ENCODE measurements around the gene TAAR9. TPM values are rescaled to one million over a fixed set of nuclear protein-coding genes. Genes with fewer than 3 reads are reported as not detected.
"Not testable (repeated sequence)": the region's sequence is repeated elsewhere in the genome, so short reads cannot be mapped to it uniquely, and the experiment has no call there.

The TAAR9 gene
- total RNA-seq, 1 experiment from 2014 or later = not detected

DNA sequence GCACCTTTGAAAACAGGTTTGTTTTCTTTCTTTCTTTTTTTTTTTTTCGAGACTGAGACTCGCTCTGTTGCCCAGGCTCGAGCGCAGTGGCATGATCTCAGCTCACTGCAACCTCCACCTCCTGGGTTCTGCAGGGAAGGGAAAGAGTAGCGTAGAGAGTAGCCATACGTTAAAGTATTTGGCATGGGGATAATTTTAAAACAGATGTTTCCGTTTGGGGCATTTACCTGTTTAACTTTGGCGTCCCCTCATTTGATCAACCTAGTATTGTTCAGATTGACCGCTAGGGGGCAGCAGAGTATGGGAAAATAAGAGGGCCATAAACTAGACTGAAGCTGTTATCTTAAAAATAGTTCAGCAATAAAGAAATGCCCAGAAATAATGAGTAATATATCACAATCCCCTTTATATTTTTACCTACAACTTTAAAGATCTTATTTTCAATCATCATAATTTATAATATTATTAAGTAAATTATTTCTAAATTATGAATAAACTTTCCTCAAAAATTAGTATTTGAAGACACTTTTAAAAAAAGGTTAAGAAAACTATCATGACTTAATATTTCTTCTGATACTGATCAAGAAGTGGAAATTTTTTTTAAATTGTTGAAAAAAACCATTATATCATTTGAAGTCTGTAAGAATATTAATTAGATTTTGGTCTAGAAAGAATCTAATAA, 7.6 kb upstream of the TAAR9 start:
- peak; percentile 70 for DNase-seq
- ATAC-seq = peak; percentile 75
- Histone ChIP-seq H3K79me2 (ENCODE audit: low read length) (no peaks in the 10 kb centered on the region), H3K9me3 (ENCODE audit: low read length) (no peaks in the 10 kb centered on the region), H3K27me3 (ENCODE audit: low read length) (no peaks in the 10 kb centered on the region), H3K27ac (ENCODE audit: low read length) (no peak overlapping the region), H3F3A (ENCODE audit: low read length, unreplicated experiment) (no peaks in the 10 kb centered on the region), H3K9ac (ENCODE audit: low read length) (peak overlapping the region; percentile 66), H3K9me2 (replicated peaks; ENCODE audit: low read length) (no peaks in the 10 kb centered on the region), H3K4me3 (ENCODE audit: low read length) (peak overlapping the region; percentile 66), H3K4me2 (ENCODE audit: low read length) (peak overlapping the region; percentile 92), H3K36me3 (ENCODE audit: low read depth, low read length) (no peaks in the 10 kb centered on the region), H3K4me1 (ENCODE audit: insufficient read depth, low read length) (peaks cover 26% of the 10 kb centered on the region), H2AFZ (ENCODE audit: low read length) (peak overlapping the region; percentile 89), H4K20me1 (ENCODE audit: low read length) (no peaks in the 10 kb centered on the region)
- CTCF ChIA-PET = interaction anchor here (0.8 to 1.1 kb wide), 2 partner anchors 185 to 234 kb away, joined by 3 to 11 read pairs; no protein-coding TSS in a partner anchor
- POLR2A ChIA-PET (ENCODE audit: unreplicated experiment) = interaction anchor here (0.6 kb wide), 1 partner anchor 91 kb away, joined by 3 read pairs; no protein-coding TSS in a partner anchor
- intact Hi-C loops (cut with micrococcal nuclease) = loop anchor here (1.0 kb wide), 5 partner anchors 83 to 238 kb away; no protein-coding TSS in a partner anchor
- no peak for TF ChIP-seq EZH2 (IDR thresholded peaks at IDR 0.05; ENCODE audit: low read length, unreplicated experiment)
- TF ChIP-seq, protein P1, sequence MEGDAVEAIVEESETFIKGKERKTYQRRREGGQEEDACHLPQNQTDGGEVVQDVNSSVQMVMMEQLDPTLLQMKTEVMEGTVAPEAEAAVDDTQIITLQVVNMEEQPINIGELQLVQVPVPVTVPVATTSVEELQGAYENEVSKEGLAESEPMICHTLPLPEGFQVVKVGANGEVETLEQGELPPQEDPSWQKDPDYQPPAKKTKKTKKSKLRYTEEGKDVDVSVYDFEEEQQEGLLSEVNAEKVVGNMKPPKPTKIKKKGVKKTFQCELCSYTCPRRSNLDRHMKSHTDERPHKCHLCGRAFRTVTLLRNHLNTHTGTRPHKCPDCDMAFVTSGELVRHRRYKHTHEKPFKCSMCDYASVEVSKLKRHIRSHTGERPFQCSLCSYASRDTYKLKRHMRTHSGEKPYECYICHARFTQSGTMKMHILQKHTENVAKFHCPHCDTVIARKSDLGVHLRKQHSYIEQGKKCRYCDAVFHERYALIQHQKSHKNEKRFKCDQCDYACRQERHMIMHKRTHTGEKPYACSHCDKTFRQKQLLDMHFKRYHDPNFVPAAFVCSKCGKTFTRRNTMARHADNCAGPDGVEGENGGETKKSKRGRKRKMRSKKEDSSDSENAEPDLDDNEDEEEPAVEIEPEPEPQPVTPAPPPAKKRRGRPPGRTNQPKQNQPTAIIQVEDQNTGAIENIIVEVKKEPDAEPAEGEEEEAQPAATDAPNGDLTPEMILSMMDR (conservative IDR thresholded peaks at IDR 0.05; ENCODE audit: low read depth, low read length) = peak; percentile 69
- no TSS peak for BruUV-seq (replicated peaks)

DNA sequence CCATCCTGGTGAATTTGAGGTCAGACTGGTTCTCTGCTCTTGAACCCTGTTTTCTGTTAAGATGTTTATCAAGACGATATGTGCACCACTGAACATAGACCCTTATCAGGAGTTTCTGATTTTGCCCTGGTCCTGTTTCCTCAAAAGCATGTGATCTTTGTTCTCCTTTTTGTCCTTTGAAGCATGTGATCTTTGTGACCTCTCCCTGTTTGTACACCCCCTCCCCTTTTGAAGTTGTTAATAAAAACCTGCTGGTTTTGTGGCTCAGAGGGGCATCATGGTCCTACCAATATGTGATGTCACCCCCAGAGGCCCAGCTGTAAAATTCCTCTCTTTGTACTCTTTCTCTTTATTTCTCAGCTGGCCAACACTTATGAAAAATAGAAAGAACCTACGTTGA, 3.5 kb upstream of the TAAR9 start:
- intact Hi-C loops (cut with micrococcal nuclease); H3K4me1 ChIP-seq (ENCODE audit: insufficient read depth, low read length); H3K9me2 ChIP-seq (replicated peaks; ENCODE audit: low read length); H3K4me3 ChIP-seq (ENCODE audit: low read length); POLR2A ChIA-PET (ENCODE audit: unreplicated experiment); H4K20me1 ChIP-seq (ENCODE audit: low read length); H3K27ac ChIP-seq (ENCODE audit: low read length); DNase-seq; H3K9ac ChIP-seq (ENCODE audit: low read length); H3K4me2 ChIP-seq (ENCODE audit: low read length); BruUV-seq (replicated peaks); CTCF ChIA-PET; H3K27me3 ChIP-seq (ENCODE audit: low read length); H3K79me2 ChIP-seq (ENCODE audit: low read length); H2AFZ ChIP-seq (ENCODE audit: low read length); H3F3A ChIP-seq (ENCODE audit: low read length, unreplicated experiment); H3K36me3 ChIP-seq (ENCODE audit: low read depth, low read length); H3K9me3 ChIP-seq (ENCODE audit: low read length); ATAC-seq: not testable (repeated sequence)

DNA sequence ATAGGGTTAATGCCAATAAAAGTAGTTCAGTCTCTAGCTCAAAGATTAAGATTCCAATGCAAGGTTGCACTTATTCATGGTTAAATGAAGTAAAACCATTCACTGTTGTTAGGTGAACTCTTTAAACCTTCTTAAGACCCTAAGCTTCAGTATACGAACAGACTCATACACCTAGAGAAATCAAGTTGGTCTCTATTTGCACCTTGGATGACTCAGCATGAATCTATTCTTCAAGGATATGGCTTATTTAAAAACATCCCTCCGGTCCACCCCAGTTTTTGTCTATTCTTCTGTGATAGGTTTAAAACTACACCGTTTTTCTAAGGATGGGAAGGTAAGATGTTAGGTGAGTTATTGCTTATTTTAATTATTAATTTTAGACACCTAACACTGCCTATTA, 932 bp upstream of the TAAR9 start:
- CTCF ChIA-PET = no interaction called here
- no peaks in the 10 kb centered on the region for H3K79me2 ChIP-seq (ENCODE audit: low read length)
- no peak overlapping the region for H3K4me2 ChIP-seq (ENCODE audit: low read length)
- no peaks in the 10 kb centered on the region for H3K36me3 ChIP-seq (ENCODE audit: low read depth, low read length)
- no peak overlapping the region for H3K9ac ChIP-seq (ENCODE audit: low read length)
- TF ChIP-seq, protein P1 (conservative IDR thresholded peaks at IDR 0.05; ENCODE audit: low read depth, low read length) = no peak
- no peak overlapping the region for H3K27ac ChIP-seq (ENCODE audit: low read length)
- no peaks in the 10 kb centered on the region for H4K20me1 ChIP-seq (ENCODE audit: low read length)
- no peak overlapping the region for H3K4me3 ChIP-seq (ENCODE audit: low read length)
- no peaks in the 10 kb centered on the region for H3K27me3 ChIP-seq (ENCODE audit: low read length)
- H3K9me2 ChIP-seq (replicated peaks; ENCODE audit: low read length) = no peaks in the 10 kb centered on the region
- ATAC-seq (no peak), DNase-seq (no peak)
- POLR2A ChIA-PET (ENCODE audit: unreplicated experiment) = interaction anchor here (0.7 kb wide), 1 partner anchor 121 kb away, joined by 5 read pairs; no protein-coding TSS in a partner anchor
- no peak overlapping the region for H2AFZ ChIP-seq (ENCODE audit: low read length)
- no TSS peak for BruUV-seq (replicated peaks)
- no peaks in the 10 kb centered on the region for H3K4me1 ChIP-seq (ENCODE audit: insufficient read depth, low read length)
- no peaks in the 10 kb centered on the region for H3F3A ChIP-seq (ENCODE audit: low read length, unreplicated experiment)
- intact Hi-C loops (cut with micrococcal nuclease) = no loop called here
- no peaks in the 10 kb centered on the region for H3K9me3 ChIP-seq (ENCODE audit: low read length)
